Neuron (in vitro differentiated cells): Measurements from ENCODE around the gene IFT43.

Source experiments
- H2AFZ ChIP-seq: one replicate; pipeline ENCODE4 v1.6.1; 2013; ENCODE audit warnings: low read depth, mild to moderate bottlenecking, inconsistent platforms, low read length, moderate library complexity
- H3K27me3 ChIP-seq: one replicate; pipeline ENCODE4 v1.6.1; 2013; ENCODE audit warnings: low read length; ENCODE audit not compliant: insufficient read depth
- H3K36me3 ChIP-seq: one replicate; pipeline ENCODE4 v1.6.1; 2013; ENCODE audit warnings: low read length; ENCODE audit not compliant: insufficient read depth
- H3K4me1 ChIP-seq: one replicate; pipeline ENCODE4 v1.6.1; 2013; ENCODE audit warnings: low read length; ENCODE audit not compliant: insufficient read depth
- H3K4me3 ChIP-seq: 2 replicates; pipeline ENCODE4 v1.5.1; 2013; ENCODE audit warnings: mild to moderate bottlenecking, low read length, moderate library complexity
- H3K9me3 ChIP-seq: one replicate; pipeline ENCODE4 v1.6.1; 2013; ENCODE audit warnings: low read length

The IFT43 gene

GRCh38 chr14:75985618-75986438, at the start of gene IFT43:
Gene IFT43 (plus strand): TSS chr14:75985763. CDS start chr14:75985787, 24 bp downstream.
- Histone ChIP-seq H3K36me3 (peaks cover 20% of the 10 kb centered on the region), H3K9me3 (no peaks in the 10 kb centered on the region), H3K4me3 (peak within 1 kb of the TSS; percentile 99), H3K4me1 (peaks cover 21% of the 10 kb centered on the region), H3K27me3 (peaks cover 2% of the 10 kb centered on the region), H2AFZ (peak within 1 kb of the TSS; percentile 94)

GRCh38 chr14:75939200-75939599, 46.4 kb upstream of the IFT43 start:
- no peak overlapping the region for H2AFZ ChIP-seq
- H3K4me3 ChIP-seq: no peak overlapping the region
- no peaks in the 10 kb centered on the region for H3K27me3 ChIP-seq
- no peaks in the 10 kb centered on the region for H3K36me3 ChIP-seq
- no peaks in the 10 kb centered on the region for H3K9me3 ChIP-seq
- no peaks in the 10 kb centered on the region for H3K4me1 ChIP-seq

DNA sequence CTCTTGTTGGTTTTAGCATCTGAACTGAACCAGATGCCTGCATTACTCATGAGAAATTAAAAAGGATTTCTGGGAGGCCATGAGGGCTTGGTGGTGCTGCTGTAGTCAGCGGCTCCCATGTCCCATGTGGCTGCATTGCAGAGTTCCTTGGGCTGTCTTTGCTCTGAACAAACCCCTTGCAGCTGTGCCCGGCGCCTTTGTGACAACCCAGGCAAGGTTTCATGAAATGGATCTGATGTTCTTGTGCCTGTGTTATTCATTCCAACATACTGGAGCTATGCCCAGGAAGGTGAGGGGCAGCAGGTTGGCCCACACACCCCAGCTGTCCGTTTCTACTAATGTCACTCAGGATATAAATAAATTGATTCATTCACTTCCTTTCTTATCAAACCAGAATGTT, 44.5 kb upstream of the IFT43 start:
- Histone ChIP-seq H3K9me3 (no peaks in the 10 kb centered on the region), H3K27me3 (no peaks in the 10 kb centered on the region), H2AFZ (no peak overlapping the region), H3K36me3 (no peaks in the 10 kb centered on the region), H3K4me1 (no peaks in the 10 kb centered on the region), H3K4me3 (no peak overlapping the region)

- Histone ChIP-seq H3K36me3 (no peaks in the 10 kb centered on the region), H3K9me3 (no peaks in the 10 kb centered on the region), H3K4me3 (no peak overlapping the region), H3K27me3 (no peaks in the 10 kb centered on the region), H3K4me1 (no peaks in the 10 kb centered on the region), H2AFZ (no peak overlapping the region)
These were observed 40.8 kb upstream of the IFT43 start for GRCh38 chr14:75944607-75945241.

GRCh38 chr14:75946785-75947184, 38.8 kb upstream of the IFT43 start:
- Histone ChIP-seq H3K4me3 (no peak overlapping the region), H3K9me3 (no peaks in the 10 kb centered on the region), H3K27me3 (no peaks in the 10 kb centered on the region), H2AFZ (no peak overlapping the region), H3K4me1 (no peaks in the 10 kb centered on the region), H3K36me3 (no peaks in the 10 kb centered on the region)

GRCh38 chr14:75952489-75952888, 33.1 kb upstream of the IFT43 start:
- no peak overlapping the region for H2AFZ ChIP-seq
- no peaks in the 10 kb centered on the region for H3K27me3 ChIP-seq
- H3K9me3 ChIP-seq: no peaks in the 10 kb centered on the region
- peaks cover 2% of the 10 kb centered on the region for H3K36me3 ChIP-seq
- H3K4me1 ChIP-seq: no peaks in the 10 kb centered on the region
- H3K4me3 ChIP-seq: no peak overlapping the region

DNA sequence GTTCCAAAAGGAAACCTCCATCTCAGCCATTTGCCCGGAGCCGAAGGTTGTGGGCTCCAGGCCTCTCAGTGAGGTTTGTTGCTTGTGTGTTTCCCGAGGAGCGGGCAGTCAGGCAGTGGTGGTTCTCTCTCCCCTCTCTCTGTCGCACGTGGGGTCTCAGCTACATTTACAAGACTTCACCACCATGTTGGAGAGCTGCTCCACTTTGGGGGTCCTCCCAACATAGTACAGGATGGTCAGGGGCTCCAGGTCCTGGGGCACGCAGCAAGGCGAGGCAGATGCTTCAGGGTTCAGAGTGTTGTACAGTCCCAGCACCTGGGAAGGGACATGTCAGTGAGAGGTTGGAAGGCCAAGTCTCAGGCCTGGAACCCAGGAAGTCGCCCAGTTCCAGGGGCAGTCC, 26.5 kb upstream of the IFT43 start:
- H3K4me1 ChIP-seq: no peaks in the 10 kb centered on the region

GRCh38 chr14:75960231-75960630, 25.3 kb upstream of the IFT43 start:
- no peak overlapping the region for H2AFZ ChIP-seq
- no peak overlapping the region for H3K4me3 ChIP-seq
- H3K9me3 ChIP-seq: no peaks in the 10 kb centered on the region
- no peaks in the 10 kb centered on the region for H3K36me3 ChIP-seq
- no peaks in the 10 kb centered on the region for H3K4me1 ChIP-seq
- no peaks in the 10 kb centered on the region for H3K27me3 ChIP-seq

More for the DNA sequence above, 26.5 kb upstream of the IFT43 start:
- H3K9me3 ChIP-seq: no peaks in the 10 kb centered on the region
- H3K36me3 ChIP-seq: peaks cover 2% of the 10 kb centered on the region
- H2AFZ ChIP-seq: no peak overlapping the region
- H3K4me3 ChIP-seq: no peak overlapping the region
- H3K27me3 ChIP-seq: no peaks in the 10 kb centered on the region

GRCh38 chr14:75961662-75962061, 23.9 kb upstream of the IFT43 start:
- H2AFZ ChIP-seq: no peak overlapping the region
- no peaks in the 10 kb centered on the region for H3K36me3 ChIP-seq
- H3K9me3 ChIP-seq: no peaks in the 10 kb centered on the region
- no peaks in the 10 kb centered on the region for H3K4me1 ChIP-seq
- H3K4me3 ChIP-seq: no peak overlapping the region
- no peaks in the 10 kb centered on the region for H3K27me3 ChIP-seq

GRCh38 chr14:75967866-75968265, 17.7 kb upstream of the IFT43 start:
- Histone ChIP-seq H3K27me3 (no peaks in the 10 kb centered on the region), H3K4me3 (no peak overlapping the region), H3K4me1 (peaks cover 3% of the 10 kb centered on the region), H3K36me3 (no peaks in the 10 kb centered on the region), H3K9me3 (no peaks in the 10 kb centered on the region), H2AFZ (no peak overlapping the region)

DNA sequence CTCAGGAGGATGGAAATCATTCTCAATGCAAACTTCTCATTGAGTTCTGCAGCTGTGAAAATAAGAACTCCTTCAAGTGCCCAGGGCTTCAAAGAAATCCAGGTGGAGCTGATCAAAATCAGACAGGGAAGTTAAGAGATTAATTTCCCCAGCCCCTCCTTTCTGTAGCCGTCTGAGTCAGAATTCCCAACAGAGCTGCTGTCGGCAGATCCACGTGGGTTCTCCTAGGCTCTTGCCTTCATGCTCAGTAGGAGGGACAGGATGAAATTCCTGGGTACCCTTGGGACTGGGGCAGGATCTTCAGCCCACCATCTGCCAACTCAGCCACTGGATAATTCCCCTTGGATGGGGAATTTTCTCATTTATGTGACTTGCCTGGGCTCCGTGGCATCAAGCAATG, 17.1 kb upstream of the IFT43 start:
- H3K27me3 ChIP-seq: no peaks in the 10 kb centered on the region
- H3K36me3 ChIP-seq: no peaks in the 10 kb centered on the region
- H3K4me1 ChIP-seq: peaks cover 5% of the 10 kb centered on the region
- H3K9me3 ChIP-seq: no peaks in the 10 kb centered on the region
- no peak overlapping the region for H3K4me3 ChIP-seq
- no peak overlapping the region for H2AFZ ChIP-seq

GRCh38 chr14:75969126-75969525, 16.4 kb upstream of the IFT43 start:
- H3K27me3 ChIP-seq: no peaks in the 10 kb centered on the region
- no peaks in the 10 kb centered on the region for H3K9me3 ChIP-seq
- no peaks in the 10 kb centered on the region for H3K36me3 ChIP-seq
- peaks cover 5% of the 10 kb centered on the region for H3K4me1 ChIP-seq
- H2AFZ ChIP-seq: no peak overlapping the region
- H3K4me3 ChIP-seq: no peak overlapping the region

GRCh38 chr14:75969891-75970290, 15.7 kb upstream of the IFT43 start:
- Histone ChIP-seq H3K27me3 (no peaks in the 10 kb centered on the region), H3K4me1 (peaks cover 5% of the 10 kb centered on the region), H3K4me3 (no peak overlapping the region), H2AFZ (no peak overlapping the region), H3K9me3 (no peaks in the 10 kb centered on the region), H3K36me3 (no peaks in the 10 kb centered on the region)
